Bronchial epithelial cell (primary cell): ENCODE results near the gene GFRA1. TPM values are rescaled to one million over a fixed set of nuclear protein-coding genes. Genes with fewer than 3 reads are reported as not detected.

Source experiments
- DNase-seq: peaks from one replicate; pipeline ENCODE4 v3.0.0-alpha.2; 2010; ENCODE audit warnings: low read depth
- FAIRE-seq: peaks from 2 replicates; lab custom pipeline; 2011; peaks lifted over from hg19 to GRCh38; lab: Jason Lieb, UNC
- H3K27me3 ChIP-seq: 2 replicates; pipeline ENCODE4 v1.5.1; 2011; ENCODE audit warnings: low read length; ENCODE audit not compliant: control insufficient read depth, insufficient read depth
- H3K36me3 ChIP-seq: 2 replicates; pipeline ENCODE4 v1.5.1; 2011; ENCODE audit warnings: low read length; ENCODE audit not compliant: control insufficient read depth, insufficient read depth
- H3K4me3 ChIP-seq: 2 replicates; pipeline ENCODE4 v1.5.1; 2011; ENCODE audit warnings: mild to moderate bottlenecking, low read depth, low read length, control low read depth
- total RNA-seq: library from RNA; depleted of rRNA; stranded (reverse); fragments of >200 nt; gene quantifications from 2 replicates; pipeline ENCODE4 v1.2.1, GENCODE V29; 2014
- TF ChIP-seq, protein P1 (sequence below): IDR thresholded peaks from 2 replicates; pipeline ENCODE4 v1.5.1; 2011; ENCODE audit warnings: mild to moderate bottlenecking, moderate library complexity, low read length, control low read depth, inconsistent platforms; ENCODE audit not compliant: insufficient read depth, severe bottlenecking

The GFRA1 gene
- total RNA-seq, 1 donor from 2014 or later: under 0.01 TPM

DNA sequence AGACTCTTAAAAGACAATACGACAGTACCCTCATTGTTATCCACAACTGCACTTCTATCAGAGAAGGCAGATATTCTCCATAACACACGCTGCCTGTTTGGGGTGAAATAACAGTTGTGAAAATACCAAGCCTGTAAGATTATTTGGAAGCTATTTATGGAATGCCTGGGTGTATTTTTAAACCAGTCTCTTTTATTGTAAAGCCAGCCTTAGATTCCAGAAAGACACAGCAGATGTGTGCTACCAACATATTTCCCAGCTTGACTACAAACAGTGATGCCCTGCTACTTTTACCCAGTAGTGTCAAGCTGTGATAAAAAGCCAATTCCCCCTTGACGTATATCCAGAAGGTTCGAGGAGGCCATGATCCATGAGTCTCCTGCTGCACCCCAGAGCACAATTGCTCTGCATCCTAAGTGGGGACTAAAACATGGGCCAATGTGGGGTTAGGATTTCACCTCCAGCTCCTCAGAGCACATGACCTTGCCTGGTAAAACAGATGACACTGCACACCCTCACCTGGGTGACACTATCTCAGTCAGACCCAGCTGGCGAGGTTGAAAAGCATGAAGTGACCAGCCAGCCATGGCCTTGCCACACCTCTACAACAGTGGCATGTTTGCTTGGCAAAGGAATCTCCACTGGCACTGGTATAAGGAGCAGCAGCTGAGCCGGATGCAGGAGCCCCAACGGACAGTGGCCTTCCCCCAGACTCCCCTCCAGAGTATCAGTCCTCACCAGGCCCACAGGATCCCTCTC is 62.2 kb downstream of the GFRA1 start:
- no peak for DNase-seq
- no peaks in the 10 kb centered on the region for H3K36me3 ChIP-seq
- TF ChIP-seq, protein P1, sequence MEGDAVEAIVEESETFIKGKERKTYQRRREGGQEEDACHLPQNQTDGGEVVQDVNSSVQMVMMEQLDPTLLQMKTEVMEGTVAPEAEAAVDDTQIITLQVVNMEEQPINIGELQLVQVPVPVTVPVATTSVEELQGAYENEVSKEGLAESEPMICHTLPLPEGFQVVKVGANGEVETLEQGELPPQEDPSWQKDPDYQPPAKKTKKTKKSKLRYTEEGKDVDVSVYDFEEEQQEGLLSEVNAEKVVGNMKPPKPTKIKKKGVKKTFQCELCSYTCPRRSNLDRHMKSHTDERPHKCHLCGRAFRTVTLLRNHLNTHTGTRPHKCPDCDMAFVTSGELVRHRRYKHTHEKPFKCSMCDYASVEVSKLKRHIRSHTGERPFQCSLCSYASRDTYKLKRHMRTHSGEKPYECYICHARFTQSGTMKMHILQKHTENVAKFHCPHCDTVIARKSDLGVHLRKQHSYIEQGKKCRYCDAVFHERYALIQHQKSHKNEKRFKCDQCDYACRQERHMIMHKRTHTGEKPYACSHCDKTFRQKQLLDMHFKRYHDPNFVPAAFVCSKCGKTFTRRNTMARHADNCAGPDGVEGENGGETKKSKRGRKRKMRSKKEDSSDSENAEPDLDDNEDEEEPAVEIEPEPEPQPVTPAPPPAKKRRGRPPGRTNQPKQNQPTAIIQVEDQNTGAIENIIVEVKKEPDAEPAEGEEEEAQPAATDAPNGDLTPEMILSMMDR: no peak
- H3K27me3 ChIP-seq: no peaks in the 10 kb centered on the region
- H3K4me3 ChIP-seq: no peak overlapping the region
- no peak for FAIRE-seq

- FAIRE-seq (no peak), DNase-seq (no peak)
- Histone ChIP-seq H3K36me3 (no peaks in the 10 kb centered on the region), H3K27me3 (no peaks in the 10 kb centered on the region), H3K4me3 (no peak overlapping the region)
- TF ChIP-seq, protein P1: no peak
Observed at GRCh38 chr10:116209781-116210180, 63.2 kb downstream of the GFRA1 start.

DNA sequence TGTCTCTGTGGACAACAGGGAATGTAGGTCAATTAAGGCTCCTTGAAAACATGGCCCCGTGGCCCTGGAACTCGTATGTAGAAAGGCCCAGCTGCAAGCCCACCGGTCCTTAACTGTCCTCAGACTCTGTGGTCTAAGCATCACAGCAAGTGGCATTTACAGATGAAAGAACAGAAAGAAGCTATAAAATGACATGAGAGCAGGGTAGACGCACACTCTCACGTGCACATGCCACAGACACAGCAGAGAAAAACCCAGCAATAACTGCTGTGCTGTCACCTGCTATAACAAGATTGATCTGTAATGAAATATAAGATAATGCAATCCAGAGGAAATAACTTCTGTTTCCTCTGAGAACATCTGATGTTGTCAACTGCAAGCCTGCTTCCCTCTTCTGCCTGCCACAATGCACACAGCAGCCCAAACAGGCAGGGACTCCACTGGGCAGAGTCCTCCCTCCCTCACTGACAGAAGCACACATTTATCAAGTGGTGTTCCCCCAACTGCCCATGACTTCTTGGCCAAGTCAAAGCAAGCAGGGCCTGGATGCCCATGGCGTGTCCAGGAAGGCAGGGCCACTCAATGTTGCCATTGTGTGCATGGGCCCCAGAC is 63.9 kb downstream of the GFRA1 start:
- FAIRE-seq (no peak), DNase-seq (no peak)
- Histone ChIP-seq H3K4me3 (no peak overlapping the region), H3K36me3 (no peaks in the 10 kb centered on the region), H3K27me3 (no peaks in the 10 kb centered on the region)
- TF ChIP-seq, protein P1: no peak

GRCh38 chr10:116207690-116208089 is 65.3 kb downstream of the GFRA1 start:
- FAIRE-seq (no peak), DNase-seq (no peak)
- TF ChIP-seq, protein P1: no peak
- H3K4me3 ChIP-seq: no peak overlapping the region
- no peaks in the 10 kb centered on the region for H3K36me3 ChIP-seq
- H3K27me3 ChIP-seq: no peaks in the 10 kb centered on the region

- no peaks in the 10 kb centered on the region for H3K36me3 ChIP-seq
- TF ChIP-seq, protein P1: no peak
- FAIRE-seq (no peak), DNase-seq (no peak)
- H3K27me3 ChIP-seq: no peaks in the 10 kb centered on the region
- no peak overlapping the region for H3K4me3 ChIP-seq
Observed at GRCh38 chr10:116203661-116204060, 69.3 kb downstream of the GFRA1 start.
